ENCODE measurements around the gene NKX6-2.
"Not testable (repeated sequence)": the region's sequence is repeated elsewhere in the genome, so short reads cannot be mapped to it uniquely, and the experiment has no call there.

The NKX6-2 gene

GRCh38 chr10:132792099-132792498 is 6.2 kb upstream of the NKX6-2 start:
- H3K9ac ChIP-seq (ENCODE audit: low read depth, low read length); H3K36me3 ChIP-seq (ENCODE audit: insufficient read depth, low read depth, low read length); H3K4me3 ChIP-seq (ENCODE audit: low read length); H3K9me3 ChIP-seq (ENCODE audit: insufficient read depth, low read depth, low read length); H3K27ac ChIP-seq (ENCODE audit: low read length); H3K4me1 ChIP-seq (ENCODE audit: insufficient read depth, low read length): not testable (repeated sequence)
- peaks cover 52% of the 10 kb centered on the region for H3K27me3 ChIP-seq (ENCODE audit: insufficient read depth, low read length)

GRCh38 chr10:132790934-132791829 is 5.2 kb upstream of the NKX6-2 start:
- no peak overlapping the region for H3K9ac ChIP-seq (ENCODE audit: low read depth, low read length)
- H3K27me3 ChIP-seq (ENCODE audit: insufficient read depth, low read length) = peaks cover 57% of the 10 kb centered on the region
- H3K4me3 ChIP-seq (ENCODE audit: low read length) = no peak overlapping the region
- no peak overlapping the region for H3K27ac ChIP-seq (ENCODE audit: low read length)
- no peaks in the 10 kb centered on the region for H3K9me3 ChIP-seq (ENCODE audit: insufficient read depth, low read depth, low read length)
- no peaks in the 10 kb centered on the region for H3K4me1 ChIP-seq (ENCODE audit: insufficient read depth, low read length)
- H3K36me3 ChIP-seq (ENCODE audit: insufficient read depth, low read depth, low read length) = no peaks in the 10 kb centered on the region

GRCh38 chr10:132790470-132790869 is 4.5 kb upstream of the NKX6-2 start:
- H3K9ac ChIP-seq (ENCODE audit: low read depth, low read length) = no peak overlapping the region
- H3K36me3 ChIP-seq (ENCODE audit: insufficient read depth, low read depth, low read length) = no peaks in the 10 kb centered on the region
- H3K27ac ChIP-seq (ENCODE audit: low read length) = no peak overlapping the region
- H3K27me3 ChIP-seq (ENCODE audit: insufficient read depth, low read length) = peaks cover 60% of the 10 kb centered on the region
- no peaks in the 10 kb centered on the region for H3K9me3 ChIP-seq (ENCODE audit: insufficient read depth, low read depth, low read length)
- no peaks in the 10 kb centered on the region for H3K4me1 ChIP-seq (ENCODE audit: insufficient read depth, low read length)
- no peak overlapping the region for H3K4me3 ChIP-seq (ENCODE audit: low read length)

- no peaks in the 10 kb centered on the region for H3K4me1 ChIP-seq (ENCODE audit: insufficient read depth, low read length)
- no peak overlapping the region for H3K27ac ChIP-seq (ENCODE audit: low read length)
- no peaks in the 10 kb centered on the region for H3K9me3 ChIP-seq (ENCODE audit: insufficient read depth, low read depth, low read length)
- no peaks in the 10 kb centered on the region for H3K36me3 ChIP-seq (ENCODE audit: insufficient read depth, low read depth, low read length)
- no peak overlapping the region for H3K9ac ChIP-seq (ENCODE audit: low read depth, low read length)
- no peak overlapping the region for H3K4me3 ChIP-seq (ENCODE audit: low read length)
- H3K27me3 ChIP-seq (ENCODE audit: insufficient read depth, low read length) = peaks cover 68% of the 10 kb centered on the region
Measured at GRCh38 chr10:132789659-132790148, 3.8 kb upstream of the NKX6-2 start.

- Histone ChIP-seq H3K9me3 (ENCODE audit: insufficient read depth, low read depth, low read length) (no peaks in the 10 kb centered on the region), H3K4me1 (ENCODE audit: insufficient read depth, low read length) (no peaks in the 10 kb centered on the region), H3K27me3 (ENCODE audit: insufficient read depth, low read length) (peaks cover 76% of the 10 kb centered on the region), H3K9ac (ENCODE audit: low read depth, low read length) (no peak overlapping the region), H3K36me3 (ENCODE audit: insufficient read depth, low read depth, low read length) (no peaks in the 10 kb centered on the region), H3K4me3 (ENCODE audit: low read length) (peak overlapping the region; percentile 42; the same call in 1 of the 2 replicates), H3K27ac (ENCODE audit: low read length) (no peak overlapping the region)
Measured at GRCh38 chr10:132788831-132789219, 2.9 kb upstream of the NKX6-2 start.

- Histone ChIP-seq H3K9me3 (ENCODE audit: insufficient read depth, low read depth, low read length) (no peaks in the 10 kb centered on the region), H3K4me3 (ENCODE audit: low read length) (peak overlapping the region; percentile 42; the same call in 1 of the 2 replicates), H3K27ac (ENCODE audit: low read length) (no peak overlapping the region), H3K36me3 (ENCODE audit: insufficient read depth, low read depth, low read length) (no peaks in the 10 kb centered on the region), H3K27me3 (ENCODE audit: insufficient read depth, low read length) (peaks cover 82% of the 10 kb centered on the region), H3K4me1 (ENCODE audit: insufficient read depth, low read length) (no peaks in the 10 kb centered on the region; the same call in 1 of the 2 replicates), H3K9ac (ENCODE audit: low read depth, low read length) (no peak overlapping the region)
Measured at GRCh38 chr10:132788180-132788830, 2.4 kb upstream of the NKX6-2 start.

- Histone ChIP-seq H3K27ac (ENCODE audit: low read length) (no peak overlapping the region), H3K4me3 (ENCODE audit: low read length) (peak overlapping the region; percentile 42; the same call in 1 of the 2 replicates), H3K9ac (ENCODE audit: low read depth, low read length) (no peak overlapping the region), H3K9me3 (ENCODE audit: insufficient read depth, low read depth, low read length) (no peaks in the 10 kb centered on the region), H3K4me1 (ENCODE audit: insufficient read depth, low read length) (no peaks in the 10 kb centered on the region; the same call in 1 of the 2 replicates), H3K27me3 (ENCODE audit: insufficient read depth, low read length) (peaks cover 88% of the 10 kb centered on the region), H3K36me3 (ENCODE audit: insufficient read depth, low read depth, low read length) (no peaks in the 10 kb centered on the region)
Measured at GRCh38 chr10:132787495-132788179, 1.7 kb upstream of the NKX6-2 start.

- Histone ChIP-seq H3K4me3 (ENCODE audit: low read length) (no peak overlapping the region), H3K36me3 (ENCODE audit: insufficient read depth, low read depth, low read length) (no peaks in the 10 kb centered on the region), H3K27ac (ENCODE audit: low read length) (no peak overlapping the region), H3K4me1 (ENCODE audit: insufficient read depth, low read length) (no peaks in the 10 kb centered on the region; the same call in 1 of the 2 replicates), H3K9me3 (ENCODE audit: insufficient read depth, low read depth, low read length) (no peaks in the 10 kb centered on the region), H3K27me3 (ENCODE audit: insufficient read depth, low read length) (peaks cover 95% of the 10 kb centered on the region), H3K9ac (ENCODE audit: low read depth, low read length) (no peak overlapping the region)
Measured at GRCh38 chr10:132786884-132787494, 1.0 kb upstream of the NKX6-2 start.

- no peaks in the 10 kb centered on the region for H3K9me3 ChIP-seq (ENCODE audit: insufficient read depth, low read depth, low read length)
- H3K4me3 ChIP-seq (ENCODE audit: low read length) = no peak overlapping the region
- H3K36me3 ChIP-seq (ENCODE audit: insufficient read depth, low read depth, low read length) = no peaks in the 10 kb centered on the region
- no peak overlapping the region for H3K9ac ChIP-seq (ENCODE audit: low read depth, low read length)
- H3K27me3 ChIP-seq (ENCODE audit: insufficient read depth, low read length) = peaks cover 98% of the 10 kb centered on the region
- no peak overlapping the region for H3K27ac ChIP-seq (ENCODE audit: low read length)
- no peaks in the 10 kb centered on the region; the same call in 1 of the 2 replicates for H3K4me1 ChIP-seq (ENCODE audit: insufficient read depth, low read length)
Measured at GRCh38 chr10:132786476-132786883, 533 bp upstream of the NKX6-2 start.

- H3K27ac ChIP-seq (ENCODE audit: low read length) = no peak overlapping the region
- H3K36me3 ChIP-seq (ENCODE audit: insufficient read depth, low read depth, low read length) = no peaks in the 10 kb centered on the region
- H3K9me3 ChIP-seq (ENCODE audit: insufficient read depth, low read depth, low read length) = no peaks in the 10 kb centered on the region
- no peak overlapping the region for H3K9ac ChIP-seq (ENCODE audit: low read depth, low read length)
- H3K27me3 ChIP-seq (ENCODE audit: insufficient read depth, low read length) = peaks cover 88% of the 10 kb centered on the region
- no peaks in the 10 kb centered on the region; the same call in 1 of the 2 replicates for H3K4me1 ChIP-seq (ENCODE audit: insufficient read depth, low read length)
- no peak overlapping the region for H3K4me3 ChIP-seq (ENCODE audit: low read length)
Measured at GRCh38 chr10:132784866-132785722, 853 bp downstream of the NKX6-2 start.
